HEK293 (cell line): ENCODE data around the gene CYP24A1.

ENCODE experiments used
- CTCF ChIA-PET: fragments of 350-600 bp; formaldehyde crosslinking; extraction: SDS; loops from one replicate; lab custom pipeline; 2021; ENCODE audit warnings: antibody characterized with exemption; lab: Yijun Ruan, JAX
- POLR2A ChIA-PET: fragments of 300-600 bp; formaldehyde crosslinking; extraction: SDS; loops from one replicate; lab custom pipeline; 2020; ENCODE audit warnings: antibody characterized with exemption, inconsistent platforms; lab: Yijun Ruan, JAX
- H3K27ac ChIP-seq: fragments of 200-500 bp; sonication (Bioruptor generic); 2 replicates; pipeline ENCODE4 v1.5.1; 2014; ENCODE audit warnings: low read depth, low read length, control low read depth, inconsistent platforms; ENCODE audit errors: extremely low read depth
- H3K36me3 ChIP-seq, 2 experiments: fragments of 200-500 bp in 1 of 2; sonication (Bioruptor generic) in 1 of 2; 1 replicate in 1 of 2; 2 replicates in 1 of 2; pipeline ENCODE4 v1.5.1; 2014 to 2017; ENCODE audit warnings: inconsistent platforms in 2 of 2, low read length in 2 of 2; ENCODE audit not compliant: control insufficient read depth in 2 of 2, insufficient read depth in 1 of 2
- H3K4me1 ChIP-seq: fragments of 200-500 bp; sonication (Bioruptor generic); 2 replicates; pipeline ENCODE4 v1.5.1; 2014; ENCODE audit warnings: mild to moderate bottlenecking, low read length, inconsistent platforms; ENCODE audit not compliant: control insufficient read depth, insufficient read depth
- H3K4me3 ChIP-seq: 2 replicates; pipeline ENCODE4 v1.5.1; 2011; ENCODE audit warnings: low read depth, mild to moderate bottlenecking, control low read depth, low read length, moderate library complexity
- H3K9me3 ChIP-seq: fragments of 200-500 bp; sonication (Bioruptor generic); 2 replicates; pipeline ENCODE4 v1.5.1; 2014; ENCODE audit warnings: low read depth, low read length, inconsistent platforms; ENCODE audit not compliant: control insufficient read depth, insufficient read depth
- IKZF3 ChIP-seq: fragments of 450-650 bp; IDR thresholded peaks from 2 replicates; pipeline ENCODE4 v1.5.0; 2018; ENCODE audit warnings: missing biosample characterization, mild to moderate bottlenecking, missing genetic modification characterization, moderate library complexity
- KLF1 ChIP-seq: fragments of 450-650 bp; formaldehyde crosslinking; IDR thresholded peaks from 2 replicates; pipeline ENCODE4 v1.5.1; 2016; ENCODE audit warnings: missing biosample characterization, missing genetic modification characterization
- KLF16 ChIP-seq: fragments of 450-650 bp; formaldehyde crosslinking; IDR thresholded peaks from 2 replicates; pipeline ENCODE4 v1.5.1; 2017; ENCODE audit warnings: missing biosample characterization, missing genetic modification characterization
- REST ChIP-seq: fragments of 450-650 bp; formaldehyde crosslinking; IDR thresholded peaks from 2 replicates; pipeline ENCODE4 v1.5.1; 2016; ENCODE audit warnings: missing biosample characterization, missing genetic modification characterization
- SCRT2 ChIP-seq: fragments of 450-650 bp; formaldehyde crosslinking; IDR thresholded peaks from 2 replicates; pipeline ENCODE4 v1.5.1; 2016; ENCODE audit warnings: missing biosample characterization, missing genetic modification characterization
- SP3 ChIP-seq: fragments of 450-650 bp; formaldehyde crosslinking; IDR thresholded peaks from 2 replicates; pipeline ENCODE4 v1.5.1; 2016; ENCODE audit warnings: missing biosample characterization, missing genetic modification characterization
- ZBTB20 ChIP-seq: fragments of 450-650 bp; formaldehyde crosslinking; IDR thresholded peaks from 2 replicates; pipeline ENCODE4 v1.5.1; 2016; ENCODE audit warnings: missing biosample characterization, missing genetic modification characterization
- ZFP69B ChIP-seq: fragments of 450-650 bp; formaldehyde crosslinking; IDR thresholded peaks from 2 replicates; pipeline ENCODE4 v1.5.1; 2016; ENCODE audit warnings: missing biosample characterization, missing genetic modification characterization
- ZIC2 ChIP-seq: fragments of 450-650 bp; formaldehyde crosslinking; IDR thresholded peaks from 2 replicates; pipeline ENCODE4 v1.5.1; 2016; ENCODE audit warnings: missing biosample characterization, missing genetic modification characterization
- ZNF132 ChIP-seq: fragments of 450-650 bp; formaldehyde crosslinking; IDR thresholded peaks from 2 replicates; pipeline ENCODE4 v1.5.1; 2017; ENCODE audit warnings: missing biosample characterization, missing genetic modification characterization, borderline replicate concordance
- ZNF239 ChIP-seq: fragments of 450-650 bp; formaldehyde crosslinking; IDR thresholded peaks from 2 replicates; pipeline ENCODE4 v1.5.1; 2016; ENCODE audit warnings: missing biosample characterization, missing genetic modification characterization
- ZNF266 ChIP-seq: fragments of 450-650 bp; formaldehyde crosslinking; IDR thresholded peaks from 2 replicates; pipeline ENCODE4 v1.5.1; 2016; ENCODE audit warnings: missing biosample characterization, missing genetic modification characterization, low read depth
- ZNF335 ChIP-seq: fragments of 450-650 bp; formaldehyde crosslinking; conservative IDR thresholded peaks from 2 replicates; pipeline ENCODE4 v1.5.1; 2016; ENCODE audit warnings: missing biosample characterization, missing genetic modification characterization
- ZNF341 ChIP-seq: fragments of 450-650 bp; formaldehyde crosslinking; IDR thresholded peaks from 2 replicates; pipeline ENCODE4; 2016; ENCODE audit warnings: low read depth, missing biosample characterization, missing genetic modification characterization
- ZNF544 ChIP-seq: fragments of 450-650 bp; formaldehyde crosslinking; IDR thresholded peaks from 2 replicates; pipeline ENCODE4 v1.5.0; 2017; ENCODE audit warnings: missing biosample characterization, missing genetic modification characterization
- ZNF571 ChIP-seq: fragments of 450-650 bp; formaldehyde crosslinking; IDR thresholded peaks from 2 replicates; pipeline ENCODE4 v1.5.0; 2017; ENCODE audit warnings: missing biosample characterization, missing genetic modification characterization
- ZNF600 ChIP-seq: fragments of 450-650 bp; formaldehyde crosslinking; IDR thresholded peaks from 2 replicates; pipeline ENCODE4 v1.5.1; 2016; ENCODE audit warnings: missing biosample characterization, missing genetic modification characterization
- ZNF692 ChIP-seq: fragments of 450-650 bp; formaldehyde crosslinking; IDR thresholded peaks from 2 replicates; pipeline ENCODE4 v1.5.1; 2016; ENCODE audit warnings: missing biosample characterization, missing genetic modification characterization
- ZNF791 ChIP-seq: fragments of 450-650 bp; formaldehyde crosslinking; IDR thresholded peaks from 2 replicates; pipeline ENCODE4 v1.5.1; 2016; ENCODE audit warnings: missing biosample characterization, missing genetic modification characterization
- ZNF792 ChIP-seq: fragments of 450-650 bp; formaldehyde crosslinking; IDR thresholded peaks from 2 replicates; pipeline ENCODE4 v1.5.1; 2016; ENCODE audit warnings: missing biosample characterization, missing genetic modification characterization
- TF ChIP-seq, protein P1 (sequence below): fragments of 450-650 bp; formaldehyde crosslinking; IDR thresholded peaks from 2 replicates; pipeline ENCODE4 v1.5.1; 2016; ENCODE audit warnings: missing biosample characterization, missing genetic modification characterization
- TF ChIP-seq, protein P2 (sequence below): fragments of 450-650 bp; formaldehyde crosslinking; IDR thresholded peaks from 2 replicates; pipeline ENCODE4 v1.5.1; 2017; ENCODE audit warnings: missing biosample characterization, missing genetic modification characterization

Gene CYP24A1

DNA sequence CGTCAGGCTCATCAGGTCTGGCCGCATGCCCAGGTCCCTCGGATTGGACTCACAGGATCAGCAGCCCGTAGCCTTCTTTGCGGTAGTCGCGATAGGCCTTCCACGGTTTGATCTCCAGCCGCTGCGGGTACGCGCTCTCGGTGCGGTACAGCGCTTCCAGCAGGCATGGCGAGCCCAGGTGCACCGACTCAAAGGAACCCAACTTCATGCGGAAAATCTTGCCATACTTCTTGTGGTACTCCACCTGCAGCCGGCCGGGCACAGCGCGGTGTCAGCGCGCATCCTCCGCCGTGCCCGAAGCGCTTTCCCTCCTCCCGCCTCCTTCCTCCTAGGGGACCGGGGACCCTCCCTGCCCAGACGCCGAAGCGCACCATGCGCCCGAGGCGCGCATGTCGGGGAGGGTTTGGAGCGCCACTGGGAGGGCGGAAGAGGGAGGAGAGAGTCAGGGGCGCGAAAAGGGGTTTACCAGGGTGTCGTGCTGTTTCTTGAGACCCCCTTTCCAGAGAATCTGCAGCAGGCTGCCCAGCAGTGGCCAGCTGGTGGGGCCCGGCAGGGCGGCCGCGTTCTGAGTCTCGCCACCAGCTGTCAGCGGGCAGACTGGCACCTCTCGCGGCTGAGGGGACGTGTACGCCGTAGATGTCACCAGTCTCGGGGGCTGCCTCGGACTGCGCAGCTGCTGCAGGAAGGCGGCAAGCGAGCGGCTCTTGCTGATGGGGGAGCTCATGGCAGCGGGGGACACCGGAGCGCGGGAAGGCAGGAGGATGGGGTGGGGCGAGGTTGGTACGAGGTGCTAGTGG lies 732 bp downstream of the CYP24A1 start (continued):
- peak; percentile 74; the same call in 1 of the 2 replicates for TF ChIP-seq ZNF341 (tag by site-specific recombination)
- TF ChIP-seq, protein P1, sequence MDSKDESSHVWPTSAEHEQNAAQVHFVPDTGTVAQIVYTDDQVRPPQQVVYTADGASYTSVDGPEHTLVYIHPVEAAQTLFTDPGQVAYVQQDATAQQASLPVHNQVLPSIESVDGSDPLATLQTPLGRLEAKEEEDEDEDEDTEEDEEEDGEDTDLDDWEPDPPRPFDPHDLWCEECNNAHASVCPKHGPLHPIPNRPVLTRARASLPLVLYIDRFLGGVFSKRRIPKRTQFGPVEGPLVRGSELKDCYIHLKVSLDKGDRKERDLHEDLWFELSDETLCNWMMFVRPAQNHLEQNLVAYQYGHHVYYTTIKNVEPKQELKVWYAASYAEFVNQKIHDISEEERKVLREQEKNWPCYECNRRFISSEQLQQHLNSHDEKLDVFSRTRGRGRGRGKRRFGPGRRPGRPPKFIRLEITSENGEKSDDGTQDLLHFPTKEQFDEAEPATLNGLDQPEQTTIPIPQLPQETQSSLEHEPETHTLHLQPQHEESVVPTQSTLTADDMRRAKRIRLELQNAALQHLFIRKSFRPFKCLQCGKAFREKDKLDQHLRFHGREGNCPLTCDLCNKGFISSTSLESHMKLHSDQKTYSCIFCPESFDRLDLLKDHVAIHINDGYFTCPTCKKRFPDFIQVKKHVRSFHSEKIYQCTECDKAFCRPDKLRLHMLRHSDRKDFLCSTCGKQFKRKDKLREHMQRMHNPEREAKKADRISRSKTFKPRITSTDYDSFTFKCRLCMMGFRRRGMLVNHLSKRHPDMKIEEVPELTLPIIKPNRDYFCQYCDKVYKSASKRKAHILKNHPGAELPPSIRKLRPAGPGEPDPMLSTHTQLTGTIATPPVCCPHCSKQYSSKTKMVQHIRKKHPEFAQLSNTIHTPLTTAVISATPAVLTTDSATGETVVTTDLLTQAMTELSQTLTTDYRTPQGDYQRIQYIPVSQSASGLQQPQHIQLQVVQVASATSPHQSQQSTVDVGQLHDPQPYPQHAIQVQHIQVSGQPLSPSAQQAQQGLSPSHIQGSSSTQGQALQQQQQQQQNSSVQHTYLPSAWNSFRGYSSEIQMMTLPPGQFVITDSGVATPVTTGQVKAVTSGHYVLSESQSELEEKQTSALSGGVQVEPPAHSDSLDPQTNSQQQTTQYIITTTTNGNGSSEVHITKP (tag by site-specific recombination) = peak; percentile 24
- 0 out of 2 replicates have a peak, but pooled peaks have one; percentile 33 for TF ChIP-seq ZNF600 (tag by site-specific recombination)
- peak; percentile 96 for TF ChIP-seq ZNF692
- peak; percentile 54 for TF ChIP-seq ZIC2 (tag by site-specific recombination)
- peak; percentile 64; the same call in 1 of the 2 replicates for TF ChIP-seq SCRT2 (tag by site-specific recombination)
- TF ChIP-seq SP3 (tag by site-specific recombination) = peak; percentile 31
- no peak for TF ChIP-seq ZNF266 (tag by site-specific recombination)
- TF ChIP-seq, protein P2, sequence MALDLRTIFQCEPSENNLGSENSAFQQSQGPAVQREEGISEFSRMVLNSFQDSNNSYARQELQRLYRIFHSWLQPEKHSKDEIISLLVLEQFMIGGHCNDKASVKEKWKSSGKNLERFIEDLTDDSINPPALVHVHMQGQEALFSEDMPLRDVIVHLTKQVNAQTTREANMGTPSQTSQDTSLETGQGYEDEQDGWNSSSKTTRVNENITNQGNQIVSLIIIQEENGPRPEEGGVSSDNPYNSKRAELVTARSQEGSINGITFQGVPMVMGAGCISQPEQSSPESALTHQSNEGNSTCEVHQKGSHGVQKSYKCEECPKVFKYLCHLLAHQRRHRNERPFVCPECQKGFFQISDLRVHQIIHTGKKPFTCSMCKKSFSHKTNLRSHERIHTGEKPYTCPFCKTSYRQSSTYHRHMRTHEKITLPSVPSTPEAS (tag by site-specific recombination) = no peak
- no peak for TF ChIP-seq REST
- peak; percentile 59 for TF ChIP-seq ZNF335
- TF ChIP-seq ZFP69B (tag by site-specific recombination) = peak; percentile 87
- TF ChIP-seq ZNF791 = no peak

GRCh38 chr20:54172532-54172855 lies 1.3 kb downstream of the CYP24A1 start:
- no peak overlapping the region; the same call in 1 of the 2 replicates for H3K27ac ChIP-seq
- H3K4me1 ChIP-seq = peaks cover 17% of the 10 kb centered on the region
- H3K36me3 ChIP-seq = no peaks in the 10 kb centered on the region
- ChIA-PET CTCF (interaction anchor here (0.6 kb wide), 1 partner anchor 69 kb away, joined by 3 read pairs; no protein-coding TSS in a partner anchor), POLR2A (interaction anchor here (0.7 kb wide), 1 partner anchor 24 kb away, joined by 3 read pairs; no protein-coding TSS in a partner anchor)
- no peak overlapping the region for H3K4me3 ChIP-seq
- TF ChIP-seq ZNF792 (no peak), ZNF600 (tag by site-specific recombination) (0 out of 2 replicates have a peak, but pooled peaks have one; percentile 57), ZNF544 (tag by site-specific recombination) (no peak), ZIC2 (tag by site-specific recombination) (no peak), KLF16 (tag by site-specific recombination) (no peak), IKZF3 (no peak), ZNF239 (tag by site-specific recombination) (no peak), ZBTB20 (no peak), ZNF571 (no peak), KLF1 (tag by site-specific recombination) (0 out of 2 replicates have a peak, but pooled peaks have one; percentile 30), ZNF132 (no peak)
- TF ChIP-seq, protein P1 (tag by site-specific recombination) = peak; percentile 69
- H3K9me3 ChIP-seq = no peaks in the 10 kb centered on the region
